Right atrium auricular region (tissue), 2 donors: Measurements from ENCODE around the gene HAT1. TPM values are rescaled to one million over a fixed set of nuclear protein-coding genes. Genes with fewer than 3 reads are reported as not detected.
"Not testable (repeated sequence)": the region's sequence is repeated elsewhere in the genome, so short reads cannot be mapped to it uniquely, and the experiment has no call there.

ENCODE experiments used
- DNase-seq: peaks from one replicate; pipeline ENCODE4 v3.0.0-alpha.2; 2019; ENCODE audit warnings: low spot score
- H3K27ac ChIP-seq, 2 donors: fragments of 200-600 bp; sonication (generic); 1 replicate in 1 of 2; 2 replicates in 1 of 2; pipeline ENCODE4 v1.5.1; 2016 to 2019
- H3K27me3 ChIP-seq, 2 donors: fragments of 200-600 bp; sonication (generic); one replicate each; pipeline versions ENCODE4 v1.5.1 to v1.6.0; 2017 to 2019
- H3K36me3 ChIP-seq: fragments of 200-600 bp; sonication (generic); one replicate; pipeline ENCODE4 v1.5.1; 2016
- H3K4me1 ChIP-seq, 2 donors: fragments of 200-600 bp; sonication (generic); one replicate each; pipeline versions ENCODE4 v1.5.1 to v1.6.0; 2017 to 2019
- H3K4me3 ChIP-seq, 2 donors: fragments of 200-600 bp; sonication (generic); 1 replicate in 1 of 2; 2 replicates in 1 of 2; pipeline ENCODE4 v1.5.1; 2017 to 2019; ENCODE audit warnings: mild to moderate bottlenecking in 1 of 2, moderate library complexity in 1 of 2
- H3K9me3 ChIP-seq, 2 donors: fragments of 200-600 bp; sonication (generic); one replicate each; pipeline ENCODE4 v1.5.1; 2019
- total RNA-seq, 2 donors: library from RNA; depleted of rRNA; stranded (reverse); fragments of >200 nt; gene quantifications; one replicate each; pipeline ENCODE4 v1.1.0, GENCODE V29; 2016
- TF ChIP-seq, protein P1 (sequence below), 2 donors: fragments of 200-600 bp; sonication (generic); IDR thresholded peaks; one replicate each; pipeline ENCODE4 v1.5.1; 2019; ENCODE audit warnings: antibody characterized with exemption in 2 of 2

HAT1 gene
- total RNA-seq, 2 donors from 2014 or later, result 22.8 to 25.8 TPM

DNA sequence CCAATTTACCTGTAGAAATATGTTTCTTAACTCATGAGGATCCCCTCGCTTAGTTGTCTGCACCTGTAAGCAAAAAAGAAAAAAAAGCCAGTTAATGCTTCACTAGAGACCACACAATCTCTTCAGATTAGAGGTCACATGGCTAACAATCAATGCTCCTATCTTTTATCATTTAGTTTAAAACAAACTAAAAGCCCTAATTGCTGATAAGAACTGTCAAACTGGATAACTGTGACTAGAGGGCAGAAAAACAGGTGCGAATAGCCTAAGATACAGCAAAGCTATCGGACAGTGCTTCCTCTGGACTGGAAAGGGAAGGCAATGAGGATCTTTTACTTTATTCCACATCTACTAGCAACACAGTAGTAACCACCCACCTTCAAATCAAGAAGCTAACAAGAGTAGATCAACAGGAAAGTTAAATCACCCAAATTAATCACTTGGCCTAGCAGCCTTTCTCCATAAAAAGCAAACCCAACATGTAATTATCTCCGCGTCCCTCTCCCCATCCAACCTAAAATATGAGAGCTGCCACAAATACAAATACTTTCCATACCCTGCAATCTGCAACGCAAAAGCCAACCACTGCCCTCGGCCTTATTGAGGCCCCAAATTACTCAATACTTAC is 29.0 kb upstream of the HAT1 start:
- Histone ChIP-seq H3K36me3 (no peaks in the 10 kb centered on the region), H3K4me1 (peaks cover 0 to 6% of the 10 kb centered on the region in 2 donors), H3K27me3 (no peaks in the 10 kb centered on the region), H3K27ac (peak overlapping the region; percentile 80 to 83), H3K9me3 (no peaks in the 10 kb centered on the region), H3K4me3 (peak overlapping the region; percentile 62 to 75)
- no peak for DNase-seq
- TF ChIP-seq, protein P1, sequence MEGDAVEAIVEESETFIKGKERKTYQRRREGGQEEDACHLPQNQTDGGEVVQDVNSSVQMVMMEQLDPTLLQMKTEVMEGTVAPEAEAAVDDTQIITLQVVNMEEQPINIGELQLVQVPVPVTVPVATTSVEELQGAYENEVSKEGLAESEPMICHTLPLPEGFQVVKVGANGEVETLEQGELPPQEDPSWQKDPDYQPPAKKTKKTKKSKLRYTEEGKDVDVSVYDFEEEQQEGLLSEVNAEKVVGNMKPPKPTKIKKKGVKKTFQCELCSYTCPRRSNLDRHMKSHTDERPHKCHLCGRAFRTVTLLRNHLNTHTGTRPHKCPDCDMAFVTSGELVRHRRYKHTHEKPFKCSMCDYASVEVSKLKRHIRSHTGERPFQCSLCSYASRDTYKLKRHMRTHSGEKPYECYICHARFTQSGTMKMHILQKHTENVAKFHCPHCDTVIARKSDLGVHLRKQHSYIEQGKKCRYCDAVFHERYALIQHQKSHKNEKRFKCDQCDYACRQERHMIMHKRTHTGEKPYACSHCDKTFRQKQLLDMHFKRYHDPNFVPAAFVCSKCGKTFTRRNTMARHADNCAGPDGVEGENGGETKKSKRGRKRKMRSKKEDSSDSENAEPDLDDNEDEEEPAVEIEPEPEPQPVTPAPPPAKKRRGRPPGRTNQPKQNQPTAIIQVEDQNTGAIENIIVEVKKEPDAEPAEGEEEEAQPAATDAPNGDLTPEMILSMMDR (IDR thresholded peaks at IDR 0.05), result no peak

DNA sequence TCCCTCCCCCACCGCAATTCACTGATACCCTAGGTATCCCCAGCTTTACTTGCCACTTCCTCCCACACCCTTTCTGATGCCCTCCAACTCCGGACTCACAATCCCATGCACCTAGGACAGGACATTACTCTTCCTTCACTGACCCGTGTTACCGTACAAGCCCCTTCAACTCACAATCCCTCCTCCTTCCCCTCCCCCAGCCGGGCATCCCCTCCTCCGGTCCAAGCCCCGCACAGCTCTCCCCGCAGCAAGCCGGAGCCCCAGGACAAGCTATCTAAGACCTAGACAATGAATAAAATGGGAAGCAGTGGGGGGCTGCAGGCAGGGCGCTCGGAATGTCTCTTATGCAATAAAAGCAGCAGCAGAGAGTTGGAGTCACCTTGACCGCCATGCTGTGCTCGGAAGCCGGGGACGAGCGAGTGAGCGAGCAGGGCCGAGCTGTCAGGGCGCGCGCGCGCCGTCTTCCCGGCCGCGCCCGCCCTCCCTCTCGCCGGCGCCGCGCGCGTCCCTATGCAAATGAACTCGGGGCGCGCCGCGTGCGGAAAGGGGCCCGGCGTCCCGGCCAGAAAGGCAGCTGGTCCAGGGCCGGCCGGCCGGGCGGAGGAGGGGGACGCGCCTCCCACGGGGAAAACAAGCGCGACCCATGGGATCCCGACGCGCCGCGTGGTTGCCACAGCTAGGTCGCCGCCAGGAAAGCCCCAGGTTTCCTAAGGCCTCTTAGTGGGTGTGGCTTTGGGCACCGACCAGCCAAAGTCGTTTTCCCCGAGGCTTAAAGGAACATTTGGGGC is 28.2 kb upstream of the HAT1 start, which contains the start of gene SLC25A12:
TSS of gene SLC25A12 (minus strand) at position 421 of the 788 bp plus-strand sequence. CDS start at position 391, 30 bp downstream.
- Histone ChIP-seq H3K27me3 (no peaks in the 10 kb centered on the region), H3K4me3 (peak within 1 kb of the TSS; percentile 62 to 75), H3K4me1 (peaks cover 0 to 6% of the 10 kb centered on the region in 2 donors), H3K27ac (peak within 1 kb of the TSS; percentile 80 to 83), H3K36me3 (no peaks in the 10 kb centered on the region), H3K9me3 (no peaks in the 10 kb centered on the region)
- TF ChIP-seq, protein P1 (IDR thresholded peaks at IDR 0.05), result no peak
- DNase-seq, result peak; percentile 74

DNA sequence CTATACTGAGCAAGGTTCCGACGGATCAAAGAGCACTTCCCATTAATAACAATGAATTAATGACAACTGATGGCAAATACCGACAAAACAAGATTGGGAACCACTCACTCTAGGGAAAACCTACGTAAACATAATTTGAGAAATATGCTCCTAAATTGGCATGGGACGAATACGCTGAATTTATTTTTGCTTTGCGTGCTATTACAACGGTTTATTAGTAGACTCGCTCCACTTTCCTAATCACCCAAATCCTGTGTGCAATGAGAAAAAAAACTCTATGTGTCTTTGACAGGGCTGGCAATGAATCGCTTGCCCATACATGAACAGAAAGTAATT is 27.7 kb upstream of the HAT1 start:
- Histone ChIP-seq H3K4me1 (peaks cover 0 to 6% of the 10 kb centered on the region in 2 donors), H3K9me3 (no peaks in the 10 kb centered on the region), H3K36me3 (no peaks in the 10 kb centered on the region), H3K27me3 (no peaks in the 10 kb centered on the region), H3K4me3 (peak overlapping the region; percentile 62 to 75), H3K27ac (peak overlapping the region; percentile 80 to 83)
- TF ChIP-seq, protein P1 (IDR thresholded peaks at IDR 0.05), result no peak
- DNase-seq, result no peak

DNA sequence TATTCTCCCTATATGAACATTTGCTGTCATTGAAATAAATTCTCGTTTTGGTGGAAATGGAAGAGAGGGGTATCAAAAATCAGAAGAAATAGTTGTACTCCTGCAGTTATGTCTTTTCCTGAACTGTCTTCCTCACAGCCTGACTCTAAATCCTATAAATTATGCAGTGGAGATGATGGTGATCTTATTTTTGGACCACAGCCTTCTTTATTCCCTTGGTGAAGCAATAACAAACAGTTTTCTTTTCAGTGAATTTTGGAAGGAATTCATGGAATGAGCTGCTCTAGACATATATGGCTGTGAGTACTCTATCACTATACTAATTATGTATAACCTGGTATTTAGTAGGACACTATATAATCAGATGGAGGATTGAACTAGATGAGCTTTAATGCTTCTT is 26.5 kb upstream of the HAT1 start:
- no peak for DNase-seq
- Histone ChIP-seq H3K4me1 (peaks cover 0 to 6% of the 10 kb centered on the region in 2 donors), H3K9me3 (no peaks in the 10 kb centered on the region), H3K27ac (no peak overlapping the region), H3K36me3 (no peaks in the 10 kb centered on the region), H3K27me3 (no peaks in the 10 kb centered on the region), H3K4me3 (no peak overlapping the region)
- TF ChIP-seq, protein P1 (IDR thresholded peaks at IDR 0.05), result no peak

DNA sequence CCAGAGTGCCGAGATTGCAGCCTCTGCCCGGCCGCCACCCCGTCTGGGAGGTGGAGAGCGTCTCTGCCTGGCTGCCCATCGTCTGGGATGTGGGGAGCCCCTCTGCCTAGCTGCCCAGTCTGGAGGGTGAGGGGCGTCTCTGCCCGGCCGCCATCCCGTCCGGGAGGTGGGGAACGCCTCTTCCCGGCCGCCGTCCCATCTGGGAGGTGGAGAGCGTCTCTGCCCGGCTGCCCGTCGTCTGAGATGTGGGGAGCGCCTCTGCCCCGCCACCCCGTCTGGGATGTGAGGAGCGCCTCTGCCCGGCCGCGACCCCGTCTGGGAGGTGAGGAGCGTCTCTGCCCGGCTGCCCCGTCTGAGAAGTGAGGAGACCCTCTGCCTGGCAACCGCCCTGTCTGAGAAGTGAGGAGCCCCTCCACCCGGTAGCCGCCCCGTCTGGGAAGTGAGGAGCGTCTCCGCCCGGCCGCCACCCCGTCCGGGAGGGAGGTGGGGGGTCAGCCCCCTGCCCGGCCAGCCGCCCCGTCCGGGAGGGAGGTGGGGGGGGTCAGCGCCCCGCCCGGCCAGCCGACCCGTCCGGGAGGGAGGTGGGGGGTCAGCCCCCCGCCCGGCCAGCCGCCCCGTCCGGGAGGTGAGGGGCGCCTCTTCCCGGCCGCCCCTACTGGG is 22.5 kb upstream of the HAT1 start:
- not testable (repeated sequence) for H3K4me3 ChIP-seq, H3K9me3 ChIP-seq, H3K36me3 ChIP-seq, H3K27ac ChIP-seq, DNase-seq, H3K27me3 ChIP-seq, H3K4me1 ChIP-seq

DNA sequence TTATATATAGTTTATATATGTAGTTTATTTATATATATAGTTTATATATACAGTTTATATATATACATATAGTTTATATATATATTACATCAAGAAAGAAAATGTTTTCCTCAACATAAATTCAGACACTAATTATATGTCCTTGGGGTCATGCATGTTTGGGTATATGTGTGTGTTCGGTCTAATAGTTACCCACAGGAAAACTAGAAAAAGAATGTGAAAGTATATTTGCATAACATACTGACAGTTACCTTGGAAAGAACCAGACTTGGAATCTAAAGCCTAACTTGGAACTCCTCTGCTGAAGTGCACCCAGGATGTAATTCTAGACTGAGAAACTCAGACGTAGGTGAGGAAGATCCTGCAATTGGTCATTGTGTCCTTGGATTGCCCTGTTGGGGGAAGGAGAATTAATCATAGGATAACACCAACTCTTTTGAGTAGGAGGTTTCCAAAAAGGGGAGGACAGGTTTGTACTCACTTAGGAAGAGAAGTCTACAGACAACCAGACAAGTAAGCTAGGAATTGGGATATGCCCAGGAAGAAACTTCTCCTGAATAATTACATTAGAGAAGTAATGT is 19.3 kb upstream of the HAT1 start:
- no peak for DNase-seq

More for the DNA sequence above, 19.3 kb upstream of the HAT1 start:
- H3K27ac ChIP-seq, result no peak overlapping the region
- TF ChIP-seq, protein P1 (IDR thresholded peaks at IDR 0.05), result no peak
- no peaks in the 10 kb centered on the region for H3K27me3 ChIP-seq
- no peak overlapping the region for H3K4me3 ChIP-seq
- no peaks in the 10 kb centered on the region for H3K36me3 ChIP-seq
- H3K4me1 ChIP-seq, result no peaks in the 10 kb centered on the region
- no peaks in the 10 kb centered on the region for H3K9me3 ChIP-seq
